Activated T-cell treated with anti-CD3 and anti-CD28 coated beads for 1 hour (primary cell): ENCODE data around the gene MUC22.

Experiments used
- DNase-seq: peaks from one replicate; pipeline ENCODE4 v3.0.0-alpha.2; 2020; ENCODE audit warnings: low read depth

MUC22 gene

GRCh38 chr6:31079656-31080261, 69.5 kb downstream of the MUC22 start:
- DNase-seq, result peak; percentile 61

- DNase-seq, result no peak
Observed at GRCh38 chr6:31081872-31082271, 71.6 kb downstream of the MUC22 start.

- peak; percentile 21 for DNase-seq
Observed at GRCh38 chr6:31083742-31084354, 73.6 kb downstream of the MUC22 start.
